NK-92 treated with Interleukin-12 subunit alpha and Interleukin-12 subunit beta, amount 100 ng/mL, for 24 hours (cell line): ENCODE data around the gene DENND5A.
"Not testable (repeated sequence)": the region's sequence is repeated elsewhere in the genome, so short reads cannot be mapped to it uniquely, and the experiment has no call there.

Experiments used
- DNase-seq: peaks from one replicate; lab custom pipeline; 2025; lab: John Stamatoyannopoulos, UW

Gene DENND5A

GRCh38 chr11:9138133-9138453 is 127.1 kb downstream of the DENND5A start:
- no peak for DNase-seq

DNA sequence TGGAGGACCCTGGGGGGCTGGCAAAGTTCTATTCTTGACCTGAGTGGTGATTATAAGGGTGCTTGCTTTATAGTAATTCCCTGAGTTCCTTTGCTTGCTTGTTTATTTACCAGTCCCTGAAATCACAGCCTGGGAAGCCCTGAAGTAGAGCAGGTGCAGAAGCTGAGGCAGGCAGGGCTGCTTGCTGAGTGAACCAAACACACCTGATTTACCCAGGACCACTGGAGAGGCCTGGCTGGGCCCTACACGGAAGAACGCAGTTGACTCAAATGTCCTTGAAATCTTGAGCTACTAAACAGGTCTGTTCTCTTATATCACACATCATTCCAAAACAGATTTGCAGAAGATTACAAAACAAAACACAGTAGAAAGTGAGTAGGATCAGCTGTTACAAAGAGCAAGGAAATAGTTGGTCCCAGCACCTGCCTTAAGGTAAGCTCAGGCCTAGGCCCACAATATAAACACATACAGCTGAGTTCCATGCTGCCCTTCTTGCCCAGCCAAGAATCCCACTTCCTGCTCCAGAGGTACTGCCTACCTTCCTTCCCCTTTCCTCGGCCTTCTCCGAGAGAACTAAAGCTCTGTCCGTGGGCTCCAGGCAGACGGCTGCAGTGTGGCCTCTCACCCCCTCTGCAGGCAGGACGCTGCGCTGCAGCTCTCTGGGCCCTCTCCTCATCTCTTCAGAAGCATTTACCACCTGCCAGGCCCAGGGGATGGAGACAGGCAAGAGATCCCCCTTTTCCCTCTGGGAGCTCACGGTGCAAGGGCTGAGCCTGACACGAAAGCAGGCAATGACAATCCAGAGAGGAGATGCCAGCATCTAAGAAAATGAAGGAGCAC is 127.6 kb downstream of the DENND5A start:
- DNase-seq, result peak; percentile 22

DNA sequence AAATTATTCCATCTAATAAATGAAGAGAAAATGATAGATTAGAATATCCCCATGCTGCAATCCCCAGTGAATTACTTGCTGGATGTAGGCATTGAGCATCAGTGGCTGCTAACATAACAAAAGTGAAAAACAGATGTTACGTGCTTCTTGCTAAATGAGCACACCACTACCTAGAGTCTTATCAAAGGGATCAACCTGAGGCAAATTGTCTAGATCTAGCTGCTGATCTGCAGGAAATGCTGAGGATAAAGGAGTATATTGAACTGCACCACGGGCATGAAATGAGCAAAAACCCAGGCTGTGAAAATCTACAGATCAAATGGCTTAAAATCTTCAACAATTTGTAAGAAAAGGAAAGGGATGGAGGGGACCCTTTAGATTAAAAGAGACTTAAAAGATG is 128.4 kb downstream of the DENND5A start:
- DNase-seq, result no peak

DNA sequence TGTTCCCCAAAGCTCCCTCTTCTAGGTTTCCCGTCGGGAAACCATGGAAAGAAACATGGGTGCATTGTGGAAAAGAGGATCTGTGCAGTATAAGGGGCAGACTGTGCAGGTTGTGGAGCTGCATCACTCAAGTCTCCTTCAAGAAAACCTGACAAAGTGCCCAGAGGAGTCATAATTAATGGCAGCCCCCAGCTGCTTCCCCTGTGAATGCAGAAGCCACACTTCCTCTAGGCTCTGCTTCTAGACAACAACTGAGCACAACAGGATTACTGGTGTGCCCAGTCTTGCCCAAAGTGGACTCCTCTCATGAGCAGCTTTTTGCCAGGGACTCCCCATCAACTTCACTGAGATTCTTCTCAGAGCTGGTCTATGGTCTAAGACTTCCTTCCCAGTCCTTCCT is 131.2 kb downstream of the DENND5A start:
- DNase-seq, result no peak

DNA sequence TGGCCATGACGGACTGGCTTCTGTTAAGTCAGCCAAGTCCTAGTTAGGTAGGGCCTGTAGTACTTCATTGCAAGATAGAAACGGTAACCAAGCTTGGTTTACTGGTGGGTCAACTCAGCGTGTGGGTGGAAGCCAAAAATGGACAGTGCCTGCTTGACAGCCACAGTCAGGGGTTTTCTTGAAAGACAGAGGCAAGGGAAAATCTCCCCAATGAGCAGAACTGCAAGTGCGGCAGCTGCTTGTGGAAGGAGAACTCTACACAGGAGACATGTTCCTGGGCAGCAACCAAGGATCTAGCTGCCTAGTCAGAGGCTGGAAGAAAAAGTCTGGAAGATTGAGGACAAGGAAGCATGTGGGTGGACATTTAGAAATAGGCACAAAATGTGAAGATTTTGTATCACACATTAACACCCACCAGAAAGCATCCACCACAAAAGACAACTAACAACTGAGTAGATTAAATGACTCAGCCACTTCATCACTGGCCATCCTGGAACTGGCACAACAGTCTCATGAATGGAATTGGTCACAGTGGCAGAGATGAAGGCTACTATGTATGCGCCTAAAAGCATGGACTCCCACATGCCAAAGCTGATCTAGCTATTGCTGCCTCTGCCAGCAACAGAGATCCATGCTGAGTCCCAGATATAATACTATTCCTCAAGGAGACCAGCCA is 132.8 kb downstream of the DENND5A start:
- DNase-seq, result no peak

DNA sequence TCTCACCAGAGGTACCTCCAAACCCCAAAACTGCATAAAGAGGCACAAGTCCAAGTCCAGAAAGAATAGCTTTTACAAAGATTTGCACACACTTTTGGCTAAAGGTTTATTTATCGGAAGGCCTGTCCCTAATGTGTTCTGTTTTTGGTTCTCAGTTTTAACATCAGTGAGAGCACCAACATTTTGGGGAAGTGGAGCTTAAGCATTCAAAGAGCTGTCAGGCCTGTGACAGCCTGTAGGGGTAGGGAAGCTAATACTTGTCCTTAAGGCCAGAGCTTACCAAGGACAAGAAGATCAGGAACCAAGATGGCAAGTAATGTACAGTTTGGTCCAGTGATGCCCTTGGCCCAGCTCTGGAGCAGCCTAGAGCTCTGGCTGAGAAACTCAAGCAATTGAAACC is 134.9 kb downstream of the DENND5A start:
- DNase-seq, result no peak

DNA sequence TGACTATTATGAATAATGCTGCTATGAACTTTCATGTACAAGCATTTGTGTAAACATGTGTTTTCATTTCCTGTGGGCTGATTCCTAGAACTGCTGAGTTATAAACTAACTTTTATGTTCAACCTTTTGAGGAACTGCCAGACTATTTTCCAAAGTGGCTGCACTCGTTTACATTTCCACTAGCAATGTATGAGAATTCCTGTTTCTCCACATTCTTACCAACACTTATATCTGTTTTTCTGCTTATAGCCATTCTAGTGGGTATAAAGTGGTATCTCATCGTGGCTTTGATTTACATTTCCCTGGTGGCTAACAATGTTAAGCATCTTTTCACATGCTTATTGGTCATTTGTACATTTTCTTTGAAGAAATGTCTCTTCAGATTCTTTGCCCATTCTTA is 138.5 kb downstream of the DENND5A start:
- no peak for DNase-seq

GRCh38 chr11:9125185-9125886 is 139.8 kb downstream of the DENND5A start:
- DNase-seq, result no peak

DNA sequence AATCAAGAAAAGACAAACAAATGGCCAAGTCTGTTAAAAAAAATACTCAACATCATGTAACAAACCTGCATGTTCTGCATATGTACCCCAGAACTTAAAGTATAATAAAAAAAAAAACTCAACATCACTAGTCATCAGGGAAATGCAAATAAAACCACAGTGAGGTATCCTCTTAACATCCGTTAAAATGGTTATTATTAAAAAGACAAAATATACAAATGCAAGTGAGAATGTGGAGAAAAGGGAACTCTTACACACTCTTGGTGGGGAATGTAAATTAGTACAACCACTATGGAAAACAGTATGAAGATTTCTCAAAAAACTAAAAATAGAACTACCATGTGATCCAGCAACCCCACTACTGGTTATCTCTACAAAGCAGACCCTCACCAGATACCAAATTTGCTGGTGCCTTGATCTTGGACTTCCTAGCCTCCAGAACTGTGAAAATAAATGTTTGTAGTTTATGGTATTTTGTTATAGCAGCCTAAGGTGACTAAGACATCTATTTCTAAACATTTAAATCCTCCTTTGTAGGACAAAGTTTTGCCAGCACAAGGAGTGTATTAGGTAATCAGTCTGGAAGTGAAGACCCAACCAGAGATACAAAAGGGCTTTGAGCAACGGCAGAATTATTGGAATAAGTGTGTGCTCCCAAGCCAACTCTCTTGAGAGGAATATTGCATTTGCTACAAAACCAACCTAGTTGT is 141.4 kb downstream of the DENND5A start:
- no peak for DNase-seq

- no peak for DNase-seq
Observed at GRCh38 chr11:9121469-9121796, 143.7 kb downstream of the DENND5A start.

GRCh38 chr11:9120664-9121468 is 144.3 kb downstream of the DENND5A start:
- DNase-seq, result no peak

GRCh38 chr11:9118277-9118676 is 146.9 kb downstream of the DENND5A start:
- DNase-seq, result no peak

GRCh38 chr11:9112075-9112474 is 153.1 kb downstream of the DENND5A start:
- no peak for DNase-seq

DNA sequence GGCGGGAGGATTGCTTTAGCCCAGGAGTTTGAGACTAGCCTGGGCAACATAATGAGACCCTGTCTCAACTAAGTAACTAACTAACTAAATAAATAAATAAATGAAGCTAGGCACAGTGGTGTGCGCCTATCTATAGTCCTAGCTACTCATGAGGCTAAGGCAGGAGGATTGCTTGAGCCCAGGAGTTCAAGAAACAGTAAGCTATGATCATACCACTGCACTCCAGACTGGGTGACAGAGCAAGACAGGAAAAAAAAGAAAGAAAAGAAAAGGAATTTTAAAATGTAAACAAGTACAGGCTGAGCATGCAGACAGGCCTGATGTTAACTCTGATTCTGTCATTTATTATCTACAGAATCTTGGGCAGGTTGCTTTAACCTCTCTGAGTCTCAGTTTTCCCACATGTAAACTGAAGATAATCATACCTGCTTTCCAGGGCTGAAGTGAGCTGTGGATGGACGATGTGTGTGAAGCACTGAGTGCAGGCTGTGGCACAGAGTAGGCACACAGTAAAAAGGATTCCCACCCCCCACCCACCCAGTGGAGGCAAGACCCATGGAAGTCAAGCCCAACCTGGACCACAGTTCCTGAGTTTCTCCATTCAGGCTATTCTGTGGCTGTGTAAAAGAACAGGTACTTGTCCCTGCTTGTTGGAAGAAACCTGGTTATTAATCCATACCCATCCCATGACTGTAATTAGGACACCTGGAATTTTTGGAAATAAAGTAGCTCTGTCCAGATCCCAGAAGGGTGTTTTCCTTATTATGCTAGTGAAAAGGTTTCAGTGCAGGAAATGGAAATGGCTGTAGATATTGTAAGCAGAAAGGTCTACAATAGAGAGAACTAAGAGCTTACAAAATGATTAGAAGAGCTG is 155.1 kb downstream of the DENND5A start:
- DNase-seq, result no peak

GRCh38 chr11:9104580-9104979 is 160.6 kb downstream of the DENND5A start:
- DNase-seq, result no peak

DNA sequence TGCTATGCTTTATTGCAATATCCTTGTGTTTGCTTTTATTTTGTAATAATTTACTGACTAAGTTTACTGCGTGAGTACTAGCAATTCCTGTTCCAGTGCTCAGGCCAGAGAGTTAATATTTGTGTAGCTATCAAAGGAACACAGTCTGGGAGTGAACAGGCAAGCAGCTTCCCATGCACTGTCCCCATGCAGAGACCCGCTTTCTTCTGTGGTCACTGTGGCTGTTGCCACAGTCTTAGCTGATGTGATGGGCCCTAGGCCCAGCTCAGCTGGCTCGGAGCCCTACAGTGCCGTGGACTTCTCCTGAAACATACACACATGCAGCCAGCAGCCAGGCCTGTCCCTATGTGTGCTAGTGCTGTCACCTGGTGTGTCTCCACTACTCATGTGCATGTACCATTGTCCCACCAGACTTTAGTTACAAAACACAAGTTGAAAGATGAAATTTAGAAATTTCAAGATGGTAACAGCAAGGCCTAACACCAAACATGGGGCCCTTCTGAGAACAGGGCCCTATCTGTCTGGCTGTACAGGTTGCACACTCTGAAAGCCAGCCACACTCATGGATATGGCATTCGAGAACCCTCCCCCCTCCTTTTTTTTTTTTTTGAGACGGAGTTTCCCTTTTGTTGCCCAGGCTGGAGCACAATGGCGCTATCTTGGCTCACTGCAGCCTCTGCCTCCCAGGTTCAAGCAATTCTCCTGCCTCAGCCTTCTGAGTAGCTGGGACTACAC is 161.4 kb downstream of the DENND5A start:
- no peak for DNase-seq

GRCh38 chr11:9099617-9100016 is 165.5 kb downstream of the DENND5A start:
- DNase-seq, result no peak

- DNase-seq, result not testable (repeated sequence)
Observed at GRCh38 chr11:9098455-9098854, 166.7 kb downstream of the DENND5A start.

DNA sequence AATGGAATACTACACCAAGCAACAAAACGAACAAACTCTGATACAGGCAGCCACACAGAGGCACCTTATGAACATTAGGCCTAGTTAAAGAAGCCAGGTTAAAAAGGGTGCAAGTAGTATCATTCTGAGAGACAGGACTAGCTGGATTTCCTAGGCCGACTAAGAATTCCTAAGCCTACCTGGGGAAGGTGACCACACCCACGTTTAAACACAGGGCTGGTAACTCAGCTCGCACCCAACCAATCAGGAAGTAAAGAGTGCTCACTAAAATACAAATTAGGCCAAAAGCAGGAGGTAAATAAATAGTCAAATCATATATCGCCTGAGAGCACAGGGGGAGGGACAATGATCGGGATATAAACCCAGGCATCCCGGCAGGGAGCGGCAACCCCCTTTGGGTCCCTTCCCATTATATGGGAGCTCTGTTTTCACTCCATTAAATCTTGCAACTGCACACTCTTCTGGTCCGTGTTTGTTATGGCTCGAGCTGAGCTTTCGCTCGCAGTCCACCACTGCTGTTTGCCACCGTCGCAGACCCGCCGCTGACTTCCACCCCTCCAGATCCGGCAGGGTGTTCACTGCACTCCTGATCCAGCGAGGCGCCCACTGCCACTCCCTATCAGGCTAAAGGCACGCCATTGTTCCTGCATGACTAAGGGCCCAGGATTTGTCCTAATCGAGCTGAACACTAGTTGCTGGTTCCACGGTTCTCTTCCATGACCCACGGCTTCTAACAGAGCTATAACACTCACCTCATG is 167.8 kb downstream of the DENND5A start:
- not testable (repeated sequence) for DNase-seq
